Lung (tissue), 12 donors: ENCODE data around the gene ZG16. TPM values are rescaled to one million over a fixed set of nuclear protein-coding genes. Genes with fewer than 3 reads are reported as not detected.
A peak's percentile ranks its signal among the peaks of the same experiment; 100 is the strongest.

Experiments used
- ATAC-seq: fragments of 200-7000 bp; cut with Tn5 transposase; one replicate; pipeline ENCODE4 v1.9.1; 2020; ENCODE audit warnings: moderate number of reproducible peaks; ENCODE audit not compliant: insufficient read depth, low FRiP score
- DNase-seq, 3 donors: peaks; one replicate each; pipeline ENCODE4 v3.0.0-alpha.2; 2013 to 2017
- H3K27ac ChIP-seq, 2 donors: one replicate each; pipeline ENCODE4 v1.5.1; 2013; ENCODE audit warnings: mild to moderate bottlenecking in 2 of 2, moderate library complexity in 2 of 2, control low read depth in 1 of 2, inconsistent platforms in 1 of 2, low read depth in 1 of 2, low read length in 1 of 2
- H3K27me3 ChIP-seq, 3 donors: one replicate each; pipeline ENCODE4 v1.5.1; 2013; ENCODE audit warnings: low read length in 2 of 3; ENCODE audit not compliant: control insufficient read depth in 3 of 3, insufficient read depth in 3 of 3
- H3K36me3 ChIP-seq, 4 donors: one replicate each; pipeline ENCODE4 v1.5.1; 2013; ENCODE audit warnings: low read length in 4 of 4, mild to moderate bottlenecking in 1 of 4, moderate library complexity in 1 of 4; ENCODE audit not compliant: control insufficient read depth in 4 of 4, insufficient read depth in 4 of 4
- H3K4me1 ChIP-seq, 5 donors: one replicate each; pipeline ENCODE4 v1.5.1; 2013; ENCODE audit warnings: low read length in 5 of 5, mild to moderate bottlenecking in 2 of 5, moderate library complexity in 1 of 5; ENCODE audit not compliant: control insufficient read depth in 5 of 5, insufficient read depth in 5 of 5
- H3K4me3 ChIP-seq: one replicate; pipeline ENCODE4 v1.5.1; 2013; ENCODE audit warnings: mild to moderate bottlenecking, control low read depth, moderate library complexity
- H3K9ac ChIP-seq, 2 donors: one replicate each; pipeline ENCODE4 v1.5.1; 2013; ENCODE audit warnings: low read length in 2 of 2, control low read depth in 1 of 2; ENCODE audit not compliant: insufficient read depth in 1 of 2
- H3K9me3 ChIP-seq, 4 donors: one replicate each; pipeline ENCODE4 v1.5.1; 2013; ENCODE audit warnings: low read length in 3 of 4, mild to moderate bottlenecking in 1 of 4, moderate library complexity in 1 of 4; ENCODE audit not compliant: control insufficient read depth in 4 of 4, insufficient read depth in 3 of 4
- CTCF ChIP-seq: IDR thresholded peaks from 2 replicates; pipeline ENCODE4 v1.5.1; 2012; ENCODE audit warnings: mild to moderate bottlenecking; ENCODE audit errors: control extremely low read depth, extremely low read depth
- WGBS, 2 donors: extraction: QIAGEN DNeasy Blood & Tissue Kit; methylation state at CpG; one replicate each; pipeline ENCODE4 v1.1.7; 2013; 5-methylcytosine and 5-hydroxymethylcytosine counted together
- polyA plus RNA-seq, 2 donors: library from polyadenylated mRNA; stranded (reverse); fragments of 200-250 nt; gene quantifications; one replicate each; pipeline ENCODE4 v1.2.1, GENCODE V29; 2013
- total RNA-seq, 2 donors: library from RNA; depleted of rRNA in 1 of 2; stranded (reverse); fragments of >200 nt in 1 of 2; gene quantifications; one replicate each; pipeline ENCODE4 v1.2.1, GENCODE V29; 2014 to 2021
- donor health status: control.
- donor health status: control.
- donor health status: Bipolar disorder and iron deficiency.
- donor health status: healthy.
- donor health status: DM: yes; HTN: yes; CAD: no.

The ZG16 gene
- total and polyA plus RNA-seq, 4 donors: 0.01 to 0.06 (median 0.04) TPM; not detected in 1

- ATAC-seq (no peak), DNase-seq (no peak)
- WGBS, 2 donors: 80 to 88% methylated on average over 31 of the region's 31 CpGs
- Histone ChIP-seq H3K9me3 (no peaks in the 10 kb centered on the region), H3K27ac (peak overlapping the region in 1 of 2 donors; percentile 49), H3K4me1 (peaks cover 8 to 69% (median 27%) of the 10 kb centered on the region in 5 donors), H3K9ac (peak overlapping the region in 1 of 2 donors; percentile 13), H3K27me3 (no peaks in the 10 kb centered on the region), H3K36me3 (peaks cover 0 to 22% (median 14%) of the 10 kb centered on the region in 4 donors), H3K4me3 (no peak overlapping the region)
- TF ChIP-seq CTCF: no peak
Observed at GRCh38 chr16:29809031-29809747, 31.1 kb downstream of the ZG16 start.

GRCh38 chr16:29809850-29810698, 32.0 kb downstream of the ZG16 start:
- Histone ChIP-seq H3K9me3 (no peaks in the 10 kb centered on the region), H3K4me3 (no peak overlapping the region), H3K27me3 (no peaks in the 10 kb centered on the region), H3K9ac (no peak overlapping the region), H3K36me3 (peaks cover 0 to 22% (median 14%) of the 10 kb centered on the region in 4 donors), H3K27ac (peak overlapping the region; percentile 17 to 21), H3K4me1 (peaks cover 8 to 69% (median 30%) of the 10 kb centered on the region in 5 donors)
- 62 to 65% methylated on average over 16 to 23 of the region's 23 CpGs for WGBS, 2 donors
- no peak for TF ChIP-seq CTCF
- no peak for DNase-seq
- ATAC-seq: no peak

- no peak overlapping the region for H3K4me3 ChIP-seq
- ATAC-seq (no peak), DNase-seq (no peak)
- H3K9ac ChIP-seq: peak overlapping the region in 1 of 2 donors; percentile 47
- H3K27ac ChIP-seq: peak overlapping the region; percentile 17 to 43
- peaks cover 0 to 22% (median 14%) of the 10 kb centered on the region in 4 donors for H3K36me3 ChIP-seq
- H3K4me1 ChIP-seq: peaks cover 8 to 73% (median 31%) of the 10 kb centered on the region in 5 donors
- 27 to 36% methylated on average over 9 of the region's 9 CpGs for WGBS, 2 donors
- TF ChIP-seq CTCF: no peak
- no peaks in the 10 kb centered on the region for H3K9me3 ChIP-seq
- H3K27me3 ChIP-seq: no peaks in the 10 kb centered on the region
Observed at GRCh38 chr16:29810699-29811169, 32.7 kb downstream of the ZG16 start.
